ENCODE measurements around the gene TCF4.
A peak's percentile ranks its signal among the peaks of the same experiment; 100 is the strongest.

Gene TCF4

DNA sequence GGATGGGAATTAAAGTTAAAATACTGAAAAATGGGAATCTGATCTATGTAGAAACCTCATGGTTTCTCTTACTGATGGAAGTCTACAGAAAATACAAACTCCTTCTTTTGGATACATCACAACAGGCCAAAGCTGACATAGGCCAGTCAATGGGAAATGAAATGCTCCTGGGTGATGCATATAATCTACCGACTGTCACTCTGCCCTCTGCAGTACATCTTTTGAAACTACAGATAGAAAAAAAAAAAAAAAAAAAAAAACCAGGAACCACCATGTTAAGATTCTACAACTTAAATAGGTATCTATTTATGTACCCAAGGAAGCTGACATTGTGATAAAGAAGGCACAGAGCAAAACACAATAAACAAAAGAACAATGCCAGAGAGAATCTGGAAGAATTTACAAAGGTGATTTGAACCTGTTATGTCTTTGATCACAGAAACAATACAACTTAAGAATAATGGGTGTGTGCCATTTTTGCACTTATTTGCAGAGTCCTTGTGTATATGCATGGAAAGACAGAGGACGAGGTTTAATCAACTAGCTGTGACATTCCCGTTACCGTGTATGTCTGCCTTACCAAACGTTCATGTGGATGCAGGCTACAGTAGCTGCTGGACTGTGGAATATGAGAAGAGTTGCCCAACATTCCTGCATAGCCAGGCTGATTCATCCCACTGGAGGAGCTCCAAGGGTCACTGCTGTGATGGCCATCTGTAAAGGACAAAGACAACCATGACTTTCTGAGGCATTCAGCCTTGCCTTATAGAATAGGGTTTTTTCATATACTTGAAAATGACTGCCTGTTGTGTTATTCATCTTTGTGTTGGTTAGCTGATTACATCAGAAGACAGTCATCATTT lies 312.7 kb downstream of the TCF4 start:
- DNase-seq (ENCODE audit: insufficient read length, low spot score) = peak; percentile 9
- no peak for TF ChIP-seq POLR2A (IDR thresholded peaks at IDR 0.05; ENCODE audit: low read depth, low read length)

DNA sequence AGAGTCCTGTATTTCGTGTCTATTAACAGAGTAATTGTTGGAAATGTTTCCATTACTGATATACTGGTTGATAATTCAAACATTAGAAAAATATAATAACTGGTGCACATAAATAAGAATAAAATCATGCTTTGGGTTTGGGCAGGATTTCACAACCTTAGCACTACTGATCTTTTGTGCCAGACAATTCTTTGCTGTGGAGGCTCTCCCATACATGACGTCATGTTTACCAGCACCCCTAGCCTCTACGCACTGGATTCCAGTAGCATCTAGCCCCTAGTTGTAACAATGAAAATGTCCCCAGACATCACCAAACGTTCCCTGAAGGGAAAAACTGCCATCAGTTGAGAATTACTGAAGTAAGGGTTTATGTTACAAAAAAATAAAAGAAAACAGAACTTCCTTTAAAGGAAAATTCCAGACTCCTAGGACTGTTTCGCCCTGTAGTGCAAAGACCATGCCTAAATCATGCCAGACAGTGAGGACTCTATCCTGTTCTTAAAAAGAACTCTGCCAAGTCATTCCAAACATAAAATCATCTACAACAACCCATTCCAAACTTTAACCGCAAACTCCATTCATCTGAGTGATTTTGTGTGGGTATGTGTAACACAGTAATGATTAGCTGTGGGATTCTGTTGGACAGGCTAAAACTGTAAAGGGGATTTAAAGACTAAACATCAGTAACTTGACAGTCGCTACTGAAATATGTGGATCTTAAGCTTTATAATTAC lies 315.3 kb downstream of the TCF4 start:
- TF ChIP-seq POLR2A (IDR thresholded peaks at IDR 0.05; ENCODE audit: low read depth, low read length) = no peak
- DNase-seq (ENCODE audit: insufficient read length, low spot score) = no peak
- no peak for FAIRE-seq

More for the DNA sequence above, 312.7 kb downstream of the TCF4 start:
- FAIRE-seq = peak; percentile 96

DNA sequence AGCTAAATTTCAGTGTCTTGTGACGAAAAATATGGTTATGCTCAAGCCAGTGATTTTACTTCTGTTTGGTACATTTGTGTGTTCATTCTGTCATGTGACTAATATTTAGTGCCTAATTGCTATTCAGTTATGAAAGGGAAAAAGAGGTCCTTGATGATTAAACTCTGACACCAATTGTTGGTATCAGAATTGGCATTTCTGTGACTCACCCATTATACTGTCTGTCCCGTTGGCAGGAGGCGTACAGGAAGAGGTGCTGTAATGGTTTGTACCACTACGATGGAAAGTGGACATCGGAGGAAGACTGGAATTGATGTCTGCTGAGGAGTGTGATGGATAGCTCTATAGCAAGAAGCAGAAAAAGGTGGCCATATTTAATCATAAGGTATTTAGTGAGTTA lies 318.4 kb downstream of the TCF4 start:
- TF ChIP-seq POLR2A (IDR thresholded peaks at IDR 0.05; ENCODE audit: low read depth, low read length) = no peak
- FAIRE-seq (no peak), DNase-seq (ENCODE audit: insufficient read length, low spot score) (no peak)

DNA sequence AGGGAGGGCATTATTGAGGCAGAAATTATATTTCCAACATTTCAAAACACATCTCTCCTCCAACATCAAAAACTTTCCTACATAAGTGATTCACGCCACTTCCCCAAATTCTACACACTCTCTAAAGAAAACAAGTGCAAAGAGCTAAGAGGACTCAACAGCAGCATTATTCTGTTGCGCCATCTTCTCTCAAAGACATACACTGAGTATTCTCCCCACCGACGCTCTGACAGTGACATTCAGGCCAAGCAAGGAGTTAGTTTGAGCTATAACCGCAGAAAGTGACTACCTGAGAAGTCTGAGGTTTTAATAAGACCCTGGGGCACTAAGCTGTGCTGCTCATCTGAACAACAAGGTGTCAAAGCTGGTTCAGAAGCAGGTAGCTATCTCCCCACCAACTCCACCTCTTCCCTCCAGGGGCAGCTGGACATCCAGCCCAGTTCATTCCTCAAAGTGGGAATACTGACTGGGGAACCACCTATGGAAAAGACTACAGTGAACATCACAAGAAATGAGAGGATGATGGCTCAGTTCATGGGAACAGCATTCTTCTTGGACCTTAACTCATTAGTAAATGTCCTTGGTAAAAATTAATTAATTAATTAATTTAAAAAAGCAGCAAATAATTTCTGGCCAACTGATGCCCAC lies 319.2 kb downstream of the TCF4 start:
- no peak for DNase-seq (ENCODE audit: insufficient read length, low spot score)
- TF ChIP-seq POLR2A (IDR thresholded peaks at IDR 0.05; ENCODE audit: low read depth, low read length) = no peak
- no peak for FAIRE-seq

DNA sequence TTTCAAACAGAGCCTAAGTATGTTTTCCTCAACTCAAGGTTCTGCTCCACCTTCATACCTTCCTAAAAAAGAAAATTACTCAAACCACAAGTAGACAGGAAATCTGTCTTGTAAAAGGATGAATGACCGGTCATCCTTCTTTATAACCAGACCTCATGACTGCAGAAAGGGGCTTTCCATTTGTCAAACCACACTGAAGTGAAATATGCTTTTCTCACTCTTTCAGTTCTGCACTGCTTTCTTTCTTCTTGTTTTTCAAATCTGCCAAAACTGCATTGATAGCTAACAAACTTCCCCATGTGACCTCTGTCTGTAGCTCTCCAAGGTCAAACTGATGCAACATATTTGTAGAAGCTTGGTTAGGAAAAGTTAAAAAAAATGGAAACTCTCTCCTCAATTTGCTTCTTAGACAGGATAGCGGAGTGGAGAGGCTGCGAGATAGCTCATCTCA lies 319.8 kb downstream of the TCF4 start:
- TF ChIP-seq POLR2A (IDR thresholded peaks at IDR 0.05; ENCODE audit: low read depth, low read length) = no peak
- no peak for DNase-seq (ENCODE audit: insufficient read length, low spot score)
- peak; percentile 20 for FAIRE-seq

DNA sequence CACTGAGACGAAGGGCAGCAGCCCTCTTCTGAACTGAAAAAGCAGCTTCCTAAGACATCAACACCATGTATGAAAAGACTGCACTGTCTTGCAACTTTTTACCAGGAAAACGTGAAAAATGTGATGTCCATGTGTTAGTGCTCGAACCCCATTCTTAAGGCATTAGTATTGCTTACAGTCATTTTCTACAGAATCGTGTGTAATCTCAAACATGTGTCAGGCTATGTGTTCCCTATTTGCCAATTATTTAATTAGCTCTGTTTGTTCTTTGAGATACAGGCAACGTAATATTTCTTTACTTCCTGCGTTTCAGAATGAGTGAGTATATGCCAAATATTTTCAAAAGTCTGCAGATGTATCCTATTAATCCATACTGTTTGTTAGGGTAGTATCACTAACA lies 321.0 kb downstream of the TCF4 start:
- no peak for TF ChIP-seq POLR2A (IDR thresholded peaks at IDR 0.05; ENCODE audit: low read depth, low read length)
- FAIRE-seq = no peak
- no peak for DNase-seq (ENCODE audit: insufficient read length, low spot score)

DNA sequence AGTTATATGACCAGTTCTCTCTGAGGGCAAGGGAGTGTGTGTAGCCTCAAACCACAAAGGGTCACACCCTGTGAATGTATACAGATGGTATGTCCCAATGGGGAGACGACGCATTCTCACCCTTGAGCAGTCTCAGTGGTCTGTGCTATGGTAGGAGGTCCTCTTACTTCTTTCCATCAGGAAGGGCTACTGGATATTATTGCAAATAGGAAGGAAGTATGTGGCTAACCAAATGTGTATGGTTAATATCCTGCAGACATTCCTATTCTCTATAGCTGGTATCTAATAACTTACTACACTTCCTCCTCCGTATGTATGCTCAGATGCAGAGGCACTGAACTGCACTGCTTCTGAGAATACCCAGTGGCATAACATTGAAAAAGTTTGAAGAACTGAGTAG lies 322.0 kb downstream of the TCF4 start:
- no peak for TF ChIP-seq POLR2A (IDR thresholded peaks at IDR 0.05; ENCODE audit: low read depth, low read length)
- DNase-seq (ENCODE audit: insufficient read length, low spot score) (no peak), FAIRE-seq (no peak)

DNA sequence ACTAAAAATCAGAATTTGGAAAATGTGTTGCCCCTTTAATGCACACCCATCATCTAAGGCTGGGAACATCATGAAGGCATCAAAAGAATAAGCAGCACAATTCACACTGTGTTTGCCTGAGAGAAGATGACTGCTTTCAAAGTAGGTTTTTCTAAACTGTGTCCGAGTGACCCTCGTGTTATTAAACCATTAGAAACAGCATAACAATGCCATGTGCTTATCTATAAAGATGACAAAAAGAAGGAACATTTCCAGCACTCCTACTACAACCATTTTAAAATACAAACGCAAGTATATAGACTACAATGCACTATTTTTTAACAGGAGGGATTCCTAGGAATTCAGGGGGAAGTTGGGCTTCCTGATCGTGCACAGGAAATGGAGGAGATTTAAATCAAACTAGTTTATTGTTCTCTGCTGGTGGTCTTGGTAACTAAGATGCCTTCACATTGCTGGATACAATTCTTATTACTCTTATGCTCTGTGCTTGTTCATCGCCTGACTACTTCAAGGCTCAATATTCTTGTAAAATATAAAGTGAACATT lies 322.8 kb downstream of the TCF4 start:
- no peak for TF ChIP-seq POLR2A (IDR thresholded peaks at IDR 0.05; ENCODE audit: low read depth, low read length)
- no peak for FAIRE-seq
- DNase-seq (ENCODE audit: insufficient read length, low spot score) = no peak

DNA sequence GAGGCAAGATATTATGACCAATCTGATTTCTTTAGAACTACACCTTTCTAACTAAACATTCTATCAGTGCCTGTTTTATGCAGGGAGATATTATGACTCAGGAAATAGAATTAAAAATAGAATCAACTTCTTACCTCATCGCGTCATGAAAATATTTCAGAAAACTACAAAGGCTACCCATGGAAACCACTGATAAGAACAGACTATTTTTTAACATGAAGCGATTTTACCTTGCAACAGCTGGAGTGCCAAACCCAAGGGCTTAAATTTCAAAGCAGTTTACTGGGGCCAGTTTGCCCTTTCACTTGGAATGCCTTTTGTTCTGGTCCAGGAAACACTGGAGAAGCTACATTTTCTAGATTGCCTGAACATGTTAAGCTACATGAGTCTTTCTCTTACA lies 323.9 kb downstream of the TCF4 start:
- no peak for FAIRE-seq
- no peak for DNase-seq (ENCODE audit: insufficient read length, low spot score)
- no peak for TF ChIP-seq POLR2A (IDR thresholded peaks at IDR 0.05; ENCODE audit: low read depth, low read length)

DNA sequence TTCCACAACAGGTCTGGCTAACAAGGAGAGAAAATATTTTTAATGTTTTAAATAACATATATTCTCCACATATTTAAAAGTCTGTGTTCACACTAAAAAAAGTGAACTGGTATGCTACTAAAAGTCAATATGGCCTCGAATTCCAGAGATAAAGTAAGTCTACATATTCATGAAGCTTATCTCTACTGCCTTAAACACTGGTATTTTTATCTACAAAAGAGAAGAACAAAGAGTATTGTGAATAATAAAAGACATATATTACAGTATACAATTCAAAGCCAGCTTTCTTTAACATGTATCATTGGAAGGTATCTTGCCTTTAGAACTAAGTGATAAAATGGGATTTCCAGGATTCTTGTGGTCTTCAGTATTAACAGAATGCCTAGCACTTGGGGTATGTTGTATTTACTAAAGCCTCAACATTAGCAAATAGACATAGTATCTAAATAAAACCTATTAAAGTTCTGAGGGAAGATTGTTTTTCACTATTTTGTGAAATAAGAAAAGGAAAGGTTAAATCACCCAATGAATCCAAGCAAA lies 325.9 kb downstream of the TCF4 start:
- DNase-seq (ENCODE audit: insufficient read length, low spot score) (no peak), FAIRE-seq (no peak)
- no peak for TF ChIP-seq POLR2A (IDR thresholded peaks at IDR 0.05; ENCODE audit: low read depth, low read length)

DNA sequence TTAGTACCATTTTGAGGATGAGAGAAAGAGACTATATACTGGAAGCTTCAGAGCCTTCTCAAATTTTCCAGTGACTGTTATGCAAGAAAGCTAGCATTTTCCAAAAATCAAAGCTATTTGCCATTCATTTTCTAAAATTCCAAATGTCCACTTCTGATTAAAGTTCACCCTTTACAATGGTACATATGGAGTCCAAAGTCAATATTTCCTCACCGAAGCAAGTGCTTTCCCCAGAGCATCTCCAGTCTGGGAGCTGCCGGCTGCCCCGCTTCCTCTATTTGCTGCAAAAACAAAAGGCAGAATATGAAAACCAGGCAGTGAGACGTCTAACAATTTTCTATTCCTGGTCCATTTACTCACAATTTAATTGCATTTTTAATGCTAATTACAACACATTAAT lies 326.7 kb downstream of the TCF4 start:
- FAIRE-seq (no peak), DNase-seq (ENCODE audit: insufficient read length, low spot score) (no peak)
- no peak for TF ChIP-seq POLR2A (IDR thresholded peaks at IDR 0.05; ENCODE audit: low read depth, low read length)

DNA sequence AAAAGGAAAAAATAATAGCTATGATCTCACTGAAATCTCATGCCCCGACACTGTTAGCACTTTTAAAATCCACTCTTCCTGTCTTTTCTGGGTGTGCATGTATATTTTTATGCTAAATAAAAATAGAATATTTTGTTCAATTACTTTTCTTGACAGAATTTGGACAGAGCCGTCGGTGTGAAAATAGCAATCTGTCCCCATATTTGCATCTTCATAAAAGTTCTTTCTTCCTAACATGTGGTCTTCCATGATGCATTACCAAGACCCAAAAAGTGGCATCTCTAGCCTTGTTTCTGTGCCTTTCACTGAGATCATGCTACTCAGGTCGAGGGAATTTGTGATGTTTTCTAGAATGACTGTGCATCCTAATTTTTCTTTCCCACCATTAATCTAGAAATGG lies 329.9 kb downstream of the TCF4 start:
- no peak for TF ChIP-seq POLR2A (IDR thresholded peaks at IDR 0.05; ENCODE audit: low read depth, low read length)
- DNase-seq (ENCODE audit: insufficient read length, low spot score) = no peak
- no peak for FAIRE-seq

DNA sequence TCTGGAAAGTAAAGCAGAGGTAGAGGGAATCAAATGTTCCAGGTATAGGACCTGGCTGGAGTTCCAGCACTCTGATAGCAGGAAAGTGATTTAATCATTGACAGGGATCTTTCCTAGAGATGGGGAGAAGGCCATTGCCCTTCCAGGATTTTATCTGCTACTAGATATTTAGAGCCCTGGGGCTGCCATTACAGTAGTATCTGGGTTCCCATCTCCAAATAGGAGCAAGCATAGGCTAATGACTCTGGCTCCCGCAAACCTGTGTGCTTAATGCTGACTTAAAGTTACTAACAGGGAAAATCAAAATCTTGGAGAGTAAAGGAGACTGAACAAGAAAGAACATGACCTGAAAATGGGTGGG lies 331.1 kb downstream of the TCF4 start:
- FAIRE-seq (no peak), DNase-seq (ENCODE audit: insufficient read length, low spot score) (no peak)
- no peak for TF ChIP-seq POLR2A (IDR thresholded peaks at IDR 0.05; ENCODE audit: low read depth, low read length)

All from H54 (cell line).